OCI-LY7 (cell line): ENCODE results near the gene SMOC1.

Experiments used
- CTCF ChIP-seq: fragments of 200-600 bp; sonication (generic); conservative IDR thresholded peaks from 2 replicates; pipeline ENCODE4 v1.5.1; 2014; ENCODE audit warnings: mild to moderate bottlenecking, antibody characterized with exemption, low read length, moderate library complexity, mixed read lengths
- EZH2phosphoT487 ChIP-seq: fragments of 200-600 bp; sonication (generic); IDR thresholded peaks from 2 replicates; pipeline ENCODE4 v1.6.1; 2018; ENCODE audit warnings: low read depth, borderline replicate concordance, mild to moderate bottlenecking, mixed run types, antibody characterized with exemption, low read length, moderate library complexity, mixed read lengths

DNA sequence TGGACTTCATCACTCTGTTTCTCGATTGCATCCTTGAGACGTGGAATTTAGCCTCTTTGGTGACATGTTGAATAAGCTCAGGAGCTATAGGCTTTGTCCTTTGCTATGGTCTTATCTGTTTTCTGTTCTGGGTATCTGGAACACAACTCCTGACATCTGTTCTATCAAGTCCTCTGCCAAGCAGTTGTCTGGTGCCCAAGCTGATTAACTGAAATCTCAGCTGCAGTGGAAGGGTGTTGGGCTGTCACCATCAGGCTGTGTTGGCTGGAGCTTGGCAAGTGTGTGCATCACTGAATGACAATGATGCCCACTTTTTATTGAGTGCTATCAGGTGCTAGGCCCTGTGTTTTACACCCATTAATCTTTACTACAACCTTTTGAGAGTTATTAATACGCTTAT is 77.8 kb downstream of the SMOC1 start:
- TF ChIP-seq CTCF = no peak
- TF ChIP-seq EZH2phosphoT487 = no peak
